LNCAP (cell line): Measurements from ENCODE around the gene CFAP54.

ENCODE experiments used
- TF ChIP-seq, protein P1 (sequence below): fragments of 450-650 bp; IDR thresholded peaks from 2 replicates; pipeline ENCODE4 v1.5.1; 2017; ENCODE audit warnings: mild to moderate bottlenecking

CFAP54 gene

DNA sequence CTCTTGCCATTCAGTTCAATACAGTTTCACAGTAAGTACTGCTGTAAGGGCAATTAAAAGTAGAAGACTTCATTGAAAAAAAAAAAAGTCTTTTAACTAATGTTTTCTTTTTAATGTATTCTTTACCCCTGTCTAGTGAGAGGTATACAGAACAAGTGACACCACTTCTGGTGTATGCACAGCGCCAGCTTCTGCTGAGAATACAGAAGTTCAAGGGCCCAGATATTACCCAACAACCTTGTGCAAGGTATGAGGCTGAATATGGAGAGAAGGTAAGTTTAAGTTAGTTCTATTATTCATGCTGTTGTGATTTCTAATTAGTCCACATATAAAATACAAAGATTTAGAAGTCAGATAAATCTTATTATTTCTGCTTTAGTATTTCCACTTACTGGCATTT lies 168.7 kb downstream of the CFAP54 start:
- TF ChIP-seq, protein P1, sequence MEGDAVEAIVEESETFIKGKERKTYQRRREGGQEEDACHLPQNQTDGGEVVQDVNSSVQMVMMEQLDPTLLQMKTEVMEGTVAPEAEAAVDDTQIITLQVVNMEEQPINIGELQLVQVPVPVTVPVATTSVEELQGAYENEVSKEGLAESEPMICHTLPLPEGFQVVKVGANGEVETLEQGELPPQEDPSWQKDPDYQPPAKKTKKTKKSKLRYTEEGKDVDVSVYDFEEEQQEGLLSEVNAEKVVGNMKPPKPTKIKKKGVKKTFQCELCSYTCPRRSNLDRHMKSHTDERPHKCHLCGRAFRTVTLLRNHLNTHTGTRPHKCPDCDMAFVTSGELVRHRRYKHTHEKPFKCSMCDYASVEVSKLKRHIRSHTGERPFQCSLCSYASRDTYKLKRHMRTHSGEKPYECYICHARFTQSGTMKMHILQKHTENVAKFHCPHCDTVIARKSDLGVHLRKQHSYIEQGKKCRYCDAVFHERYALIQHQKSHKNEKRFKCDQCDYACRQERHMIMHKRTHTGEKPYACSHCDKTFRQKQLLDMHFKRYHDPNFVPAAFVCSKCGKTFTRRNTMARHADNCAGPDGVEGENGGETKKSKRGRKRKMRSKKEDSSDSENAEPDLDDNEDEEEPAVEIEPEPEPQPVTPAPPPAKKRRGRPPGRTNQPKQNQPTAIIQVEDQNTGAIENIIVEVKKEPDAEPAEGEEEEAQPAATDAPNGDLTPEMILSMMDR = peak; percentile 53

DNA sequence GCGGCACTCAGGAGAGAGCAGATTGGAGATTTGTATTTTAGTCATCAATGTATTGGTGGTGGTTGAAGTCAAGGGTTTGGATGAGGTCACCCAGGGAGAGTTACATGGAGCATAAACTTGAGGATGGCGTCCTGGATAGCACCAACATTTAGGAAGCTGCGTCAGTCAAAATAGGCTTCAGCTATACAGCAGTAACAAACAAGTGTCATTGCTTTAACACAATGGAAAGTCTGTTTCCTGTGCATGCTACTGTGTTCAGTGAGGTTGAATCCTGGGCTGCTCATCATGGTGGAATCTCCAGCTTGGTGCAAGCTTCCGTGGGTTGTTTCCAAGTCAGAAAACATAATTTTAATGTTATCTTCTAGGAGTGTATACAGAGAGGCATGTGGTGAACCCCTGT lies 180.4 kb downstream of the CFAP54 start:
- TF ChIP-seq, protein P1 = no peak

DNA sequence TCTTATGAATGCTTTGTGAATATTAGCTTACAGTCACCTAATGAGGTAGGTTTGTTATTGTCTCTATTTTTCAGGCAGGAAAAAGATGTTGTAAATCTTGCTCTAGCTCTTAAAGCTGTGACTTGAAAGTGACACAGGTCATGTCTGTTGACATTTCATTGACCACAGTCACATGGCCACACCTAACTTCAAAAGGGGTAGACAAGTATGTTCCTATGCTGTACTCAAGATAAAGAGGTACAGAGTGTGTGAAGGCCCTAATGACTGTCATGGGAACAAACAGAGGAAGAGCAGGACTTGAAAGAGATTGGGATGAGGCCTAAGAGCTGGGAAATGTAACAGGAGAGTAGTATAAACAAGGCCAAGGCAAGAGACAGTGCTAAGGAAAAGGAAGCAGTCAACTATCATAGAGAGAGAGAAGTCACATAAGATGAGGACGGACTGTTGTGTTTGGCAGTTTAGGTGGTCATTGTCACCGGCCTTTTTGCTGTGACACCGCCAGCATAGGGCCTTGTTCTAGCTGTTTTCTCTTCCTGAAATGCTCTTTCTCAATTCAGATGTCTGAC lies 181.0 kb downstream of the CFAP54 start:
- TF ChIP-seq, protein P1 = no peak

DNA sequence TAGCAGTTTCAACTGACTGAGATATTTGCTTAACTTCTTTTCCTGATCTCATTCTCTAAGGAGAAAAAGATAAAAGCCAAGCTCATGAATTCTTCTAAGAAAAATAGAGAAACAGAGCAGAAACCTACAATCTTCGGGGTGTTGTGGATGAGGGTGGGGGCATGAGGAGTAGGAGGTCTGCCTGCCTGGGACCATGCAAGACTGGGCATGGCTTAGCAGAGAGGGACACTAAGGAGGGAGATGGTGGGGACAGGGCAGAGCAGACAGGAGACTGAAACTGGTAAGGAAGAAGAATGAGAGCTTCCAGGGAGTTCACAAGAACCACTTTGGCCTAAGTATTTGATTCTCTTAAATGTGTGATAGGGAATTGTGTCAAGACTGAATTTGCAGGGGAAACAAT lies 188.0 kb downstream of the CFAP54 start:
- TF ChIP-seq, protein P1 = no peak

DNA sequence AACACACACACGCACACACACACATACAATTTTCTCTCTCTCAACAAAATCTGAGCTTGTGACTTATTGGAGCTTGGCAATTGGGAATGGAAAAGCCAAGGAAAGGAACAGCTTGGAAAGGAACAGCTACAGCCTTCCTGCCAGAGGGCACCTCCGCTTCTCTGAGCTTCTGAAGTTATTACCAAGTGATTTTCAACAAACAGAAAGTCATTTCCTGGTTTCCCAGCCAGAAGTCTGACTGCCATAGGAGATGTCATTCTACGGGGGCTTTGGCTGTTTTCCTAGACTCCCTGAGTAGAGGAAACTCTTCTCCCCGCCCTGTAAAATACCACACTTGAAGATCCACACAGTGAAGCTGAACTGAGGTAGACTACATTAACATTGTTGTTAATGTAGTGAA lies 198.3 kb downstream of the CFAP54 start:
- TF ChIP-seq, protein P1 = no peak

DNA sequence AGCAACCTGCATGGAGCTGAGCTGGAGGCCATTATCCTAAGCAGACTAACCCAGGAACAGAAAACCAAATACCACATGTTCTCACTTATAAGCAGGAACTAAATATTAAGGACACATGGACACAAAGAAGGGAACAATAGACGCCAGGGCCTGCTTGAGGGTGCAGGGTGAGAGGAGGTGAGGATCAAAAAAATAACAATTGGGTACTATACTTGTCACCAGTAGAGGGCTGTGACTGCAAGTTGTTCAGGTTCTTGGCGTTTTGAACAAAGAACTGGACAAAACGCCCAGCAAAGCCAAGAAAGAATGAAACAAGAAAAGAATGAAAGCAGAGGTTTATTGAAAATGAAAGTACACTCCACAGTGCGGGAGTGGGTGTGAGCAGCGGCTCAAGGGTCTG lies 209.1 kb downstream of the CFAP54 start:
- TF ChIP-seq, protein P1 = peak; percentile 27; the same call in 1 of the 2 replicates

DNA sequence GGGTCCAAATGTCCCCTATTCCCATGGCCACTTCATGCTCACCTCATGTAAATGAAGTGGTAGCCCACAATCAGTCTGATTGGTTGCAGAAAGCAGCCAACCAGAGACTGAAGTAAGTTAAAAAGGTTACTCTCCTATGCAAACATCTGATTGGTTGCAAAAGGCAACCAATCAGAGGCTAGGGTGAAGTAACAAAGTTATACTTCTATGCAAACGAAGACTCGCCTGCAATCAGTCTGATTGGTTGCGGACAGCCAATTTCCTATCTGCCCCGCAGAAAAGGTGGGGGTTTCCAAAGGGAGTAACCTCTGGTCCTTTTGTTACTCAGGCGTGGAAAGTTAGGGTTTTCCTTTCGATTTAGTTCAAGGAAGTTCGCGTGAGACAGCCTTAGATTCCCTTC lies 209.6 kb downstream of the CFAP54 start:
- TF ChIP-seq, protein P1 = no peak

DNA sequence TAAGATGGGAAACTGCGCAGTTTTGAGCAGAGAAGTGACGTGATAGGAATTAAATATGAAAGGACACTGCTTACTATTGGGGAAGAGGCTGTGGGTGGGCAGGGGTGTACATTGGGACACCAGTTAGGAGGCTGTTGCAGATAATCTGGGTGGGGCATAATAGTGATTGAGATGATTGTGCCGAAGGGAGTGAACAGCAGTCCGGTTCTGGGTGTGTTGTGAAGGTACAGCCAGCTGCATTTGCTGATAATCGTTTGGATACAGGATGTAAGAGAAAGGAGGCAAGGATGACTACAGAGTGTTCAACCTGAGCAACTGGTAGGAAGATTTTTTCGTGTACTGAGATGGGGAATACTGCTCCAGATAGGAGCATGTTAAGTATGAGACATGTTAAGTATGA lies 212.5 kb downstream of the CFAP54 start:
- TF ChIP-seq, protein P1 = no peak
